Gastroesophageal sphincter (tissue), 3 donors: Measurements from ENCODE around the gene TBC1D14.

ENCODE experiments used
- POLR2A ChIP-seq, 2 donors: fragments of 450-650 bp; IDR thresholded peaks; one replicate each; pipeline ENCODE4 v1.6.1; 2017; ENCODE audit warnings: antibody characterized with exemption in 2 of 2, mild to moderate bottlenecking in 2 of 2, moderate library complexity in 1 of 2
- POLR2AphosphoS5 ChIP-seq: sonication (generic); formaldehyde crosslinking; IDR thresholded peaks from one replicate; pipeline ENCODE4 v1.6.1; 2017; ENCODE audit warnings: antibody characterized with exemption
- TF ChIP-seq, protein P1 (sequence below), 4 experiments: fragments of 200-600 bp in 2 of 4; fragments of 450-650 bp in 2 of 4; sonication (generic) in 1 of 4; IDR thresholded peaks; one replicate each; pipeline ENCODE4 v1.5.1; 2017 to 2019; ENCODE audit warnings: antibody characterized with exemption in 4 of 4, mild to moderate bottlenecking in 2 of 4, moderate library complexity in 2 of 4

- TF ChIP-seq, protein P1, sequence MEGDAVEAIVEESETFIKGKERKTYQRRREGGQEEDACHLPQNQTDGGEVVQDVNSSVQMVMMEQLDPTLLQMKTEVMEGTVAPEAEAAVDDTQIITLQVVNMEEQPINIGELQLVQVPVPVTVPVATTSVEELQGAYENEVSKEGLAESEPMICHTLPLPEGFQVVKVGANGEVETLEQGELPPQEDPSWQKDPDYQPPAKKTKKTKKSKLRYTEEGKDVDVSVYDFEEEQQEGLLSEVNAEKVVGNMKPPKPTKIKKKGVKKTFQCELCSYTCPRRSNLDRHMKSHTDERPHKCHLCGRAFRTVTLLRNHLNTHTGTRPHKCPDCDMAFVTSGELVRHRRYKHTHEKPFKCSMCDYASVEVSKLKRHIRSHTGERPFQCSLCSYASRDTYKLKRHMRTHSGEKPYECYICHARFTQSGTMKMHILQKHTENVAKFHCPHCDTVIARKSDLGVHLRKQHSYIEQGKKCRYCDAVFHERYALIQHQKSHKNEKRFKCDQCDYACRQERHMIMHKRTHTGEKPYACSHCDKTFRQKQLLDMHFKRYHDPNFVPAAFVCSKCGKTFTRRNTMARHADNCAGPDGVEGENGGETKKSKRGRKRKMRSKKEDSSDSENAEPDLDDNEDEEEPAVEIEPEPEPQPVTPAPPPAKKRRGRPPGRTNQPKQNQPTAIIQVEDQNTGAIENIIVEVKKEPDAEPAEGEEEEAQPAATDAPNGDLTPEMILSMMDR (IDR thresholded peaks at IDR 0.05) = no peak
- TF ChIP-seq POLR2A (IDR thresholded peaks at IDR 0.05) (no peak), POLR2AphosphoS5 (no peak)
Observed at GRCh38 chr4:6886886-6887285, 22.7 kb upstream of the TBC1D14 start.
